Stimulated activated CD4-positive, alpha-beta T cell treated with anti-CD3 and anti-CD28 coated beads, Interleukin-2, amount 100 ng/mL, for 24 hours (primary cell): Measurements from ENCODE around the gene MAGI2.

ENCODE experiments used
- DNase-seq, 2 donors: peaks; one replicate each; pipeline ENCODE4 v3.0.0-alpha.2; 2020

Gene MAGI2

GRCh38 chr7:79361214-79361613, 92.3 kb downstream of the MAGI2 start:
- DNase-seq = no peak

GRCh38 chr7:79359827-79360226, 93.6 kb downstream of the MAGI2 start:
- DNase-seq = no peak

- no peak for DNase-seq
These were observed 96.4 kb downstream of the MAGI2 start for GRCh38 chr7:79357101-79357500.

GRCh38 chr7:79353720-79354468, 99.6 kb downstream of the MAGI2 start:
- no peak for DNase-seq

- no peak for DNase-seq
These were observed 101.1 kb downstream of the MAGI2 start for GRCh38 chr7:79352323-79352722.

GRCh38 chr7:79347351-79347750, 106.1 kb downstream of the MAGI2 start:
- DNase-seq = no peak

GRCh38 chr7:79341902-79342301, 111.6 kb downstream of the MAGI2 start:
- DNase-seq = no peak

- no peak for DNase-seq
These were observed 113.3 kb downstream of the MAGI2 start for GRCh38 chr7:79340212-79340611.

GRCh38 chr7:79339208-79339925, 114.1 kb downstream of the MAGI2 start:
- DNase-seq = no peak

GRCh38 chr7:79337717-79338116, 115.8 kb downstream of the MAGI2 start:
- no peak for DNase-seq

- DNase-seq = no peak
These were observed 118.6 kb downstream of the MAGI2 start for GRCh38 chr7:79334841-79335240.

GRCh38 chr7:79334334-79334733, 119.1 kb downstream of the MAGI2 start:
- no peak for DNase-seq

GRCh38 chr7:79332091-79332490, 121.4 kb downstream of the MAGI2 start:
- no peak for DNase-seq

GRCh38 chr7:79329464-79329863, 124.0 kb downstream of the MAGI2 start:
- DNase-seq = no peak

- no peak for DNase-seq
These were observed 132.6 kb downstream of the MAGI2 start for GRCh38 chr7:79320741-79321473.

- no peak for DNase-seq
These were observed 134.1 kb downstream of the MAGI2 start for GRCh38 chr7:79319369-79319768.

GRCh38 chr7:79317728-79318127, 135.7 kb downstream of the MAGI2 start:
- no peak for DNase-seq

GRCh38 chr7:79312022-79312421, 141.4 kb downstream of the MAGI2 start:
- no peak for DNase-seq

- no peak for DNase-seq
These were observed 145.3 kb downstream of the MAGI2 start for GRCh38 chr7:79308192-79308591.

GRCh38 chr7:79307376-79307775, 146.1 kb downstream of the MAGI2 start:
- DNase-seq = no peak

- DNase-seq = no peak
These were observed 148.8 kb downstream of the MAGI2 start for GRCh38 chr7:79304711-79305110.

- DNase-seq = no peak
These were observed 151.2 kb downstream of the MAGI2 start for GRCh38 chr7:79302293-79302692.

GRCh38 chr7:79301419-79301818, 152.0 kb downstream of the MAGI2 start:
- DNase-seq = no peak

GRCh38 chr7:79300573-79300972, 152.9 kb downstream of the MAGI2 start:
- no peak for DNase-seq
